Stomach (tissue), 9 donors: ENCODE measurements around the gene STARD3. TPM values are rescaled to one million over a fixed set of nuclear protein-coding genes. Genes with fewer than 3 reads are reported as not detected.

ENCODE experiments used
- DNase-seq, 2 donors: peaks; one replicate each; pipeline versions ENCODE4 v3.0.0 to v3.0.0-alpha.2; 2013 to 2019
- H3K27ac ChIP-seq, 5 donors: fragments of 200-600 bp in 4 of 5; sonication (generic) in 4 of 5; one replicate each; pipeline ENCODE4 v1.5.1; 2013 to 2019; ENCODE audit warnings: mild to moderate bottlenecking in 1 of 5, moderate library complexity in 1 of 5
- H3K27me3 ChIP-seq, 3 donors: fragments of 200-600 bp; sonication (generic); one replicate each; pipeline ENCODE4 v1.5.1; 2017 to 2019; ENCODE audit warnings: mixed run types in 1 of 3
- H3K36me3 ChIP-seq, 4 donors: fragments of 200-600 bp; sonication (generic); 1 replicate in 3 of 4; 2 replicates in 1 of 4; pipeline ENCODE4 v1.5.1; 2016 to 2019
- H3K4me1 ChIP-seq, 4 donors: fragments of 200-600 bp; sonication (generic); one replicate each; pipeline ENCODE4 v1.5.1; 2016 to 2019
- H3K4me3 ChIP-seq, 4 donors: fragments of 200-600 bp; sonication (generic) in 3 of 4; one replicate each; pipeline ENCODE4 v1.5.1; 2016 to 2019; ENCODE audit warnings: mild to moderate bottlenecking in 1 of 4
- H3K9me3 ChIP-seq, 4 donors: fragments of 200-600 bp; sonication (generic); one replicate each; pipeline ENCODE4 v1.5.1; 2016 to 2019
- EP300 ChIP-seq: sonication (generic); formaldehyde crosslinking; IDR thresholded peaks from one replicate; pipeline ENCODE4 v1.6.1; 2017; ENCODE audit warnings: antibody characterized with exemption
- POLR2A ChIP-seq, 4 donors: fragments of 450-650 bp; IDR thresholded peaks; one replicate each; pipeline ENCODE4 v1.6.1; 2016; ENCODE audit warnings: antibody characterized with exemption in 4 of 4, control low read depth in 2 of 4, mild to moderate bottlenecking in 1 of 4, moderate library complexity in 1 of 4
- POLR2AphosphoS5 ChIP-seq, 3 donors: sonication (generic); formaldehyde crosslinking; IDR thresholded peaks; one replicate each; pipeline ENCODE4 v1.6.1; 2016; ENCODE audit warnings: antibody characterized with exemption in 3 of 3
- WGBS, 5 donors: extraction: QIAGEN DNeasy Blood & Tissue Kit in 3 of 5; methylation state at CpG; one replicate each; pipeline versions ENCODE4 v1.1.5 to v1.1.7; 2013 to 2018; 5-methylcytosine and 5-hydroxymethylcytosine counted together
- intact Hi-C: fragments of 100-400 bp; cut with DNase I; formaldehyde crosslinking; loops from one replicate; pipeline ENCODE4 v1.15.1; 2023; ENCODE audit warnings: low total_unique reads
- polyA plus RNA-seq, 3 donors: library from polyadenylated mRNA; stranded (reverse); fragments of 200-250 nt; gene quantifications; one replicate each; pipeline ENCODE4 v1.2.3, GENCODE V29; 2013
- total RNA-seq, 5 donors: library from RNA; depleted of rRNA; stranded (reverse); fragments of >200 nt; gene quantifications; one replicate each; pipeline versions ENCODE4 v1.1.0 to v1.2.3, GENCODE V29; 2014 to 2016
- TF ChIP-seq, protein P1 (sequence below), 7 experiments: fragments of 450-650 bp in 4 of 7; fragments of 200-600 bp in 3 of 7; sonication (generic) in 3 of 7; IDR thresholded peaks; one replicate each; pipeline ENCODE4 v1.5.1; 2016 to 2019; ENCODE audit warnings: antibody characterized with exemption in 7 of 7, control low read depth in 2 of 7, mild to moderate bottlenecking in 1 of 7
- donor health status: healthy with polysubstance abuse.
- donor health status: Bipolar disorder and iron deficiency.
- donor health status: healthy.

The STARD3 gene
- total and polyA plus RNA-seq, 8 donors: 26.4 to 1,091 (median 52.0) TPM

DNA sequence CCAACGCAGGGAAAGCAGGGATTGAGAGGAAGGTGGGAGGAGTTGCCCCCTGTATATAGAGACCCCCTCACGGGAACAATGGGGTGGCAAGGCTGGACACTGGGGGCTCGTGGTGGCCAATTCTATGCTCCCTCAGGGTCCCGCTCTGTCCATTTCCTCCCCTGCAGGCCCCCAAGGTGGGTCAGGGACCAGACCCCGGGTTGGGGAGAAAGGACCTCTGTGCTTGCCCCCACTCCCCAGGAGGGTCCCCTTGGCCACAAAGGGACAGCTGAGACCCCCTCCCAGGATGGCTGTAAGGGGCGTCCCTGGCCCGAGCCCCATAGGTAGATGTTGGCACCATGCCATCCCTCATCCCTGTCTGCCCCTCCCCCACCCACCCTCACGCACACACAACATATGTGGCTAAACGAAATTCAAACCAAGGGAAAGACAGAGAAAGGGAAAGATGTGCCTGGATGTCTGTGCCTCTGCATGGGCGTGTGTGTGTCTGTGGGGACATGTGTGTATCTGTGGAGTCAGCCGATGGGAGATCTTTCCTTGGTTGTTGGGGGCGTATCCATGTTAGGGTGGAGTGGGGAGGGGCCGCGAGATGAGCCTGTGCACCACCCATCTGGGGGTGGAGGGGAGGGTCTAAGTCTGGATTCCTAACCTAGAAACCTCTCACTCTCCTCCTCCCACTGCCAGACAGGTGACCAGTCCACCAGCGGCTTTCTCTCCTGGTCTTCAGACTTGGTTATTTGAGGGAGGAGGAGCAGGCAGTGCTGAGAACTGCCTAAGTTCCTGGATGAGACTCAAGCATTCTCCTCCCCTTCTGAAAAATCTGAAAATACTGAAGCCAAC lies 28.6 kb upstream of the STARD3 start:
- Histone ChIP-seq H3K4me1 (peaks cover 27 to 51% (median 42%) of the 10 kb centered on the region in 4 donors), H3K27ac (no peak overlapping the region), H3K9me3 (no peaks in the 10 kb centered on the region), H3K4me3 (no peak overlapping the region), H3K36me3 (no peaks in the 10 kb centered on the region), H3K27me3 (peaks cover 32 to 97% (median 65%) of the 10 kb centered on the region in 3 donors)
- DNase-seq: no peak
- 12 to 19% (median 14%) methylated on average over 13 to 15 of the region's 15 CpGs for WGBS, 5 donors
- intact Hi-C loops: no loop called here
- TF ChIP-seq, protein P1, sequence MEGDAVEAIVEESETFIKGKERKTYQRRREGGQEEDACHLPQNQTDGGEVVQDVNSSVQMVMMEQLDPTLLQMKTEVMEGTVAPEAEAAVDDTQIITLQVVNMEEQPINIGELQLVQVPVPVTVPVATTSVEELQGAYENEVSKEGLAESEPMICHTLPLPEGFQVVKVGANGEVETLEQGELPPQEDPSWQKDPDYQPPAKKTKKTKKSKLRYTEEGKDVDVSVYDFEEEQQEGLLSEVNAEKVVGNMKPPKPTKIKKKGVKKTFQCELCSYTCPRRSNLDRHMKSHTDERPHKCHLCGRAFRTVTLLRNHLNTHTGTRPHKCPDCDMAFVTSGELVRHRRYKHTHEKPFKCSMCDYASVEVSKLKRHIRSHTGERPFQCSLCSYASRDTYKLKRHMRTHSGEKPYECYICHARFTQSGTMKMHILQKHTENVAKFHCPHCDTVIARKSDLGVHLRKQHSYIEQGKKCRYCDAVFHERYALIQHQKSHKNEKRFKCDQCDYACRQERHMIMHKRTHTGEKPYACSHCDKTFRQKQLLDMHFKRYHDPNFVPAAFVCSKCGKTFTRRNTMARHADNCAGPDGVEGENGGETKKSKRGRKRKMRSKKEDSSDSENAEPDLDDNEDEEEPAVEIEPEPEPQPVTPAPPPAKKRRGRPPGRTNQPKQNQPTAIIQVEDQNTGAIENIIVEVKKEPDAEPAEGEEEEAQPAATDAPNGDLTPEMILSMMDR (IDR thresholded peaks at IDR 0.05): no peak

DNA sequence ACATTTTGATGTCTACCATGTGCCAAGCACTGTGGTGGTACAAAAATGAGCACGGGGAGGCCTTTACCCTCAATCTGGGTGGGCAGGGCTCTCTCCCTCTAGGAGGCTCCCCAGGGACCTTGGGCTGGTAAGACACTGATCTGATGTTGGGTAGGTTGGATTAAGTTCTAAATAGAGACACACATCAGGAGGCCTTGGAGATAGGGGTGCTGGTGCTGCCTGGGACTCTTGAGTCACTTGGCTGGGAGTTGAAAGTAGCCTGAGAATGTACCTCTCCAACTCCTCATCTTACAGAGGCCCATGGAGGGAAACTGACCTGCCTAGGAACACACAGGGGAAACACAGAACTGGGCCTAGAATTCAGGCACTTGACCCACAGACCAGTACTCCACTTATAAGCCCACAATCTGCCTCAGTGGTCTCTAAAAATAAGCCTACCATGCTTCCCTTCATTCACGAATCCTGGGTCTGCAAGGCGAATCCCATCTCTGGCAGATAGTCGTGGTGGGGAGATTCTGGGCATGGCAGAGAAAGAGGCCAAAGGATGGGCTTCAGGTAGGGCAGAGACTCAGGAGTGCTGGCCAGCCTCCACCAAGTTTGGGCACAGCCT lies 27.4 kb upstream of the STARD3 start:
- H3K27ac ChIP-seq: no peak overlapping the region
- intact Hi-C loops: no loop called here
- peaks cover 25 to 95% (median 54%) of the 10 kb centered on the region in 3 donors for H3K27me3 ChIP-seq
- DNase-seq: no peak
- no peak overlapping the region for H3K4me3 ChIP-seq
- no peaks in the 10 kb centered on the region for H3K9me3 ChIP-seq
- no peaks in the 10 kb centered on the region for H3K36me3 ChIP-seq
- TF ChIP-seq EP300 (no peak), POLR2A (IDR thresholded peaks at IDR 0.05) (no peak), POLR2AphosphoS5 (IDR thresholded peaks at IDR 0.05) (no peak)
- TF ChIP-seq, protein P1 (IDR thresholded peaks at IDR 0.05): no peak
- peaks cover 27 to 40% (median 34%) of the 10 kb centered on the region in 4 donors for H3K4me1 ChIP-seq
- WGBS, 5 donors: 82 to 94% (median 85%) methylated on average over 4 of the region's 4 CpGs

DNA sequence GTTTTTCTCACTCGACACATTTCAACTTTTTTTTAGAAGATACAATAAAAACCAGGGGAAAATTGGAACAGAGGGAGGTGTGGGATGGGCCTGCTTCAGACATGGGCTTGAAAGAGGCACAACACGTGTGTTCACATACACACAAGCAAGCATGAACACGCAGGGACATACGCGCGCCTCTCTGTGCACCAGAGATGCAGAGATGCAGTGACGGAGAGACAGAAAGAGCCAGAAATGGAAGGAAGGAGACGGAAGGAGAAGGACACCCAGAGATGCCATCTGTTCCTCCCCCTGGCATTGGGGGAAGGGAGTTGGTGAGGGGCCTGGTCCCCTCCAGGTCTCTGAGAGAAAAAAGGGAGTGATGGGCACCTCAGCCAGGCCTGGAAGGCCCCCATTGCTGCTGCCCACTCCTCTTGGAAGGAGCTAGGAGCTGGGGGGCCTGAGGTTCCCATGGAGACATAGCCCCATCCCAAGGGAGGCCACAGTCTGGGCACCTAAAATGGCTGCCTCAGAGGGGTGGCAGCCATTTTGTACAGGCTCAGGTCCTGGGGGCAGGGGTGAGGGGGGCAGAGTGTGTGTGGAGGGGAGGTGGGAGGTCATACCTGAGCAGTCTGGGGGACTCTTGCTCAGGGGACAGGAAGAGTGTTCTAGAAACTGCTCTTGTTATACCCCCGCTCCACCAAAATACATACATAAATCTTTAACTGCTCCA lies 25.4 kb upstream of the STARD3 start:
- no peak for DNase-seq
- 83 to 91% (median 87%) methylated on average over 9 of the region's 9 CpGs for WGBS, 5 donors
- H3K9me3 ChIP-seq: no peaks in the 10 kb centered on the region
- no peak overlapping the region for H3K4me3 ChIP-seq
- peaks cover 8 to 19% (median 15%) of the 10 kb centered on the region in 4 donors for H3K4me1 ChIP-seq
- no peak overlapping the region for H3K27ac ChIP-seq
- peaks cover 9 to 95% (median 34%) of the 10 kb centered on the region in 3 donors for H3K27me3 ChIP-seq
- TF ChIP-seq EP300 (no peak), POLR2AphosphoS5 (IDR thresholded peaks at IDR 0.05) (no peak), POLR2A (IDR thresholded peaks at IDR 0.05) (no peak)
- TF ChIP-seq, protein P1 (IDR thresholded peaks at IDR 0.05): no peak
- intact Hi-C loops: no loop called here
- H3K36me3 ChIP-seq: no peaks in the 10 kb centered on the region

DNA sequence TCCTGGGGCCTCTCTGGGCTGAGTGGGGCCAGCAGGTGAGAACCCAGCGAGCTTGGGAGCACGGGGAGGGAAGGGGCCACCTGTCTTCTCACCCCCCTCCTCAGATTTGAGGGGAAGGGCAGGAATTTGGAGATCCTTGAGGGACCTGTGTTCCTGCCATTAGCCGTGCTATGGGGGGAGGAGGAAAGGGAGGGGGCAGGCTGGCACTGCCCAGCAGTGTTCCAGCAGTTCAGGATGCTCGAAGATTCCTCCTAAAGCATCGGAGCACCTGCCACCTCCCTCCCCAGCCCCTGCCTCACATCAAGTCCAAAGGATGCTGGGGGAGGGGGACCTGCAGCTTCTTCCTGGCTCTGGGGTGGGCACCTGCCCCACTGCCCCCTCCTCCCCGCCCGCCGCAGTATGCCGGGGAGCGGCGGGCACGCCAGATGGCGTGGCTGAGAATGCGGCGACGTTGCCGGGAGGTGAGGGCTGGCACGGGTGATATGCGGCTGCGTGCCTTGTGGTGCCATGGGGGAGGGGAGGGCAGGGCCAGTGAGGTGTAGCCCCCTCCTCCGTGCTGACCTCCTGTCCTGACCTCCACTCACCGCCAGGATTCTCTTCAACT lies 24.6 kb upstream of the STARD3 start:
- H3K27me3 ChIP-seq: peaks cover under 1 to 95% (median 26%) of the 10 kb centered on the region in 3 donors
- WGBS, 5 donors: 65 to 78% (median 73%) methylated on average over 6 to 22 of the region's 22 CpGs
- TF ChIP-seq, protein P1 (IDR thresholded peaks at IDR 0.05): no peak
- no peak for TF ChIP-seq POLR2A (IDR thresholded peaks at IDR 0.05)
- no peak for TF ChIP-seq POLR2AphosphoS5 (IDR thresholded peaks at IDR 0.05)
- TF ChIP-seq EP300: no peak
- DNase-seq: no peak
- H3K4me1 ChIP-seq: peaks cover 4 to 14% (median 11%) of the 10 kb centered on the region in 4 donors
- no peak overlapping the region for H3K4me3 ChIP-seq
- H3K9me3 ChIP-seq: no peaks in the 10 kb centered on the region
- intact Hi-C loops: no loop called here
- H3K27ac ChIP-seq: no peak overlapping the region
- H3K36me3 ChIP-seq: no peaks in the 10 kb centered on the region
